Peyer's patch (tissue), 4 donors: ENCODE data around the gene BMPR1B.

ENCODE experiments used
- POLR2A ChIP-seq, 2 donors: fragments of 450-650 bp; IDR thresholded peaks; one replicate each; pipeline ENCODE4 v1.5.1; 2017; ENCODE audit warnings: antibody characterized with exemption in 2 of 2, mild to moderate bottlenecking in 2 of 2, moderate library complexity in 2 of 2
- TF ChIP-seq, protein P1 (sequence below), 6 experiments: fragments of 450-650 bp in 4 of 6; fragments of 200-600 bp in 2 of 6; sonication (generic) in 1 of 6; IDR thresholded peaks; one replicate each; pipeline ENCODE4 v1.5.1; 2017 to 2019; ENCODE audit warnings: antibody characterized with exemption in 6 of 6, mild to moderate bottlenecking in 3 of 6, moderate library complexity in 1 of 6

DNA sequence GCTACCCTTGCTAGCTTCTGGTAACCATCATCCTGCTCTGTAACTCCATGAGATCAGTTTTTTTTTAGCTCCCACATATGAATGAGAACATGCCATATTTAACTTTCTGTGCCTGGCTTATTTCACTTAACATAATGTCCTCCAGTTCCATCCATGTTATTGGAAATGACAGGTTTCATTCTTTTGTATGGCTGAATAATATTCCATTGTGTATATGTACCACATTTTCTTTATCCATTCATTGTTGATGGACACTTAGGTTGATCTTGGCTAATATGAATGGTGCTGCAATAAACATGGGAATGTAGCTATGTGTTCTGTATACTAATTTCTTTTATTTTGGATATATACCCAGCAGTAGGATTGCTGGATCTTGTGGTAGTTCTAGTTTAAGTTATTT, 204.7 kb downstream of the BMPR1B start:
- TF ChIP-seq, protein P1, sequence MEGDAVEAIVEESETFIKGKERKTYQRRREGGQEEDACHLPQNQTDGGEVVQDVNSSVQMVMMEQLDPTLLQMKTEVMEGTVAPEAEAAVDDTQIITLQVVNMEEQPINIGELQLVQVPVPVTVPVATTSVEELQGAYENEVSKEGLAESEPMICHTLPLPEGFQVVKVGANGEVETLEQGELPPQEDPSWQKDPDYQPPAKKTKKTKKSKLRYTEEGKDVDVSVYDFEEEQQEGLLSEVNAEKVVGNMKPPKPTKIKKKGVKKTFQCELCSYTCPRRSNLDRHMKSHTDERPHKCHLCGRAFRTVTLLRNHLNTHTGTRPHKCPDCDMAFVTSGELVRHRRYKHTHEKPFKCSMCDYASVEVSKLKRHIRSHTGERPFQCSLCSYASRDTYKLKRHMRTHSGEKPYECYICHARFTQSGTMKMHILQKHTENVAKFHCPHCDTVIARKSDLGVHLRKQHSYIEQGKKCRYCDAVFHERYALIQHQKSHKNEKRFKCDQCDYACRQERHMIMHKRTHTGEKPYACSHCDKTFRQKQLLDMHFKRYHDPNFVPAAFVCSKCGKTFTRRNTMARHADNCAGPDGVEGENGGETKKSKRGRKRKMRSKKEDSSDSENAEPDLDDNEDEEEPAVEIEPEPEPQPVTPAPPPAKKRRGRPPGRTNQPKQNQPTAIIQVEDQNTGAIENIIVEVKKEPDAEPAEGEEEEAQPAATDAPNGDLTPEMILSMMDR (IDR thresholded peaks at IDR 0.05): no peak
- TF ChIP-seq POLR2A (IDR thresholded peaks at IDR 0.05): no peak
